NT2/D1 (cell line): ENCODE data around the gene HNRNPM.

Experiments used
- SUZ12 ChIP-seq: IDR thresholded peaks from 2 replicates; pipeline ENCODE4 v1.6.1; 2011; ENCODE audit not compliant: insufficient read length, insufficient read depth; ENCODE audit errors: extremely low read depth
- YY1 ChIP-seq: IDR thresholded peaks from 2 replicates; pipeline ENCODE4 v1.6.1; 2011; ENCODE audit not compliant: insufficient read length, insufficient read depth
- ZNF274 ChIP-seq: IDR thresholded peaks from 2 replicates; pipeline ENCODE4 v1.6.1; 2011; ENCODE audit warnings: mild to moderate bottlenecking, low read depth, low read length

GRCh38 chr19:8451885-8452284, 7.1 kb downstream of the HNRNPM start:
- TF ChIP-seq YY1 (no peak), ZNF274 (no peak), SUZ12 (no peak)
